Tibial nerve (tissue), 3 donors: ENCODE data around the gene PFKFB2.

Source experiments
- CTCF ChIP-seq, 5 experiments: fragments of 200-600 bp in 3 of 5; fragments of 450-650 bp in 2 of 5; sonication (generic) in 3 of 5; IDR thresholded peaks; one replicate each; pipeline ENCODE4 v1.5.1; 2016 to 2019; ENCODE audit warnings: antibody characterized with exemption in 5 of 5, mild to moderate bottlenecking in 3 of 5, moderate library complexity in 2 of 5
- POLR2A ChIP-seq, 2 donors: fragments of 450-650 bp; IDR thresholded peaks; one replicate each; pipeline ENCODE4 v1.6.1; 2017; ENCODE audit warnings: antibody characterized with exemption in 2 of 2, mild to moderate bottlenecking in 2 of 2, moderate library complexity in 2 of 2

GRCh38 chr1:207049054-207049453, 4.0 kb upstream of the PFKFB2 start:
- TF ChIP-seq CTCF (IDR thresholded peaks at IDR 0.05): no peak
- TF ChIP-seq POLR2A (IDR thresholded peaks at IDR 0.05): no peak
